GM08714 (cell line): ENCODE results near the gene S100A2.
"Not testable (repeated sequence)": the region's sequence is repeated elsewhere in the genome, so short reads cannot be mapped to it uniquely, and the experiment has no call there.

ENCODE experiments used
- H3K4me3 ChIP-seq: fragments of 200-500 bp; sonication (Bioruptor generic); 2 replicates; pipeline ENCODE4 v1.5.1; 2014; ENCODE audit warnings: mild to moderate bottlenecking, low read length, inconsistent platforms
- ZNF274 ChIP-seq: IDR thresholded peaks from 2 replicates; pipeline ENCODE4 v1.6.1; 2012; ENCODE audit warnings: mild to moderate bottlenecking, low read depth, low read length

The S100A2 gene

GRCh38 chr1:153577624-153578051, 12.0 kb upstream of the S100A2 start:
- TF ChIP-seq ZNF274, result no peak
- no peak overlapping the region for H3K4me3 ChIP-seq

GRCh38 chr1:153577138-153577537, 11.5 kb upstream of the S100A2 start:
- no peak for TF ChIP-seq ZNF274
- no peak overlapping the region for H3K4me3 ChIP-seq

GRCh38 chr1:153575497-153575896, 9.9 kb upstream of the S100A2 start:
- H3K4me3 ChIP-seq, result not testable (repeated sequence)

GRCh38 chr1:153575081-153575491, 9.4 kb upstream of the S100A2 start:
- not testable (repeated sequence) for H3K4me3 ChIP-seq

GRCh38 chr1:153573351-153573750, 7.7 kb upstream of the S100A2 start:
- H3K4me3 ChIP-seq, result no peak overlapping the region
- no peak for TF ChIP-seq ZNF274

GRCh38 chr1:153572569-153573015, 6.9 kb upstream of the S100A2 start:
- no peak overlapping the region for H3K4me3 ChIP-seq
- TF ChIP-seq ZNF274, result no peak

- TF ChIP-seq ZNF274, result no peak
- H3K4me3 ChIP-seq, result no peak overlapping the region
Observed at GRCh38 chr1:153571706-153572105, 6.1 kb upstream of the S100A2 start.

GRCh38 chr1:153570874-153571273, 5.2 kb upstream of the S100A2 start:
- TF ChIP-seq ZNF274, result no peak
- no peak overlapping the region for H3K4me3 ChIP-seq

GRCh38 chr1:153569465-153569864, 3.8 kb upstream of the S100A2 start:
- TF ChIP-seq ZNF274, result no peak
- H3K4me3 ChIP-seq, result no peak overlapping the region

GRCh38 chr1:153568367-153569099, 2.9 kb upstream of the S100A2 start:
- no peak overlapping the region for H3K4me3 ChIP-seq
- TF ChIP-seq ZNF274, result no peak

GRCh38 chr1:153567621-153568366, 2.1 kb upstream of the S100A2 start:
- H3K4me3 ChIP-seq, result no peak overlapping the region
- no peak for TF ChIP-seq ZNF274

- TF ChIP-seq ZNF274, result no peak
- no peak overlapping the region for H3K4me3 ChIP-seq
Observed at GRCh38 chr1:153566414-153567371, 1.0 kb upstream of the S100A2 start.

- no peak overlapping the region for H3K4me3 ChIP-seq
- no peak for TF ChIP-seq ZNF274
Observed at GRCh38 chr1:153563991-153564390, 1.7 kb downstream of the S100A2 start.

- no peak overlapping the region for H3K4me3 ChIP-seq
- TF ChIP-seq ZNF274, result no peak
Observed at GRCh38 chr1:153563483-153563901, 2.2 kb downstream of the S100A2 start.

- not testable (repeated sequence) for H3K4me3 ChIP-seq
Observed at GRCh38 chr1:153562021-153562420, 3.6 kb downstream of the S100A2 start.
